DMS114 treated with DMSO at 0.1 percent for 48 hours (cell line): Measurements from ENCODE around the gene FAM13A.
A peak's percentile ranks its signal among the peaks of the same experiment; 100 is the strongest.

Source experiments
- DNase-seq: peaks from one replicate; lab custom pipeline; 2025; ENCODE audit not compliant: unreplicated experiment; lab: John Stamatoyannopoulos, UW

FAM13A gene

GRCh38 chr4:88818631-88819470, 238.1 kb downstream of the FAM13A start:
- peak; percentile 9 for DNase-seq

- no peak for DNase-seq
Measured at GRCh38 chr4:88817740-88818139, 239.2 kb downstream of the FAM13A start.

GRCh38 chr4:88816360-88816759, 240.6 kb downstream of the FAM13A start:
- no peak for DNase-seq

- no peak for DNase-seq
Measured at GRCh38 chr4:88814043-88814617, 242.9 kb downstream of the FAM13A start.

- no peak for DNase-seq
Measured at GRCh38 chr4:88813013-88813412, 244.0 kb downstream of the FAM13A start.

GRCh38 chr4:88812420-88812819, 244.6 kb downstream of the FAM13A start:
- no peak for DNase-seq

- no peak for DNase-seq
Measured at GRCh38 chr4:88811904-88812303, 245.1 kb downstream of the FAM13A start.

GRCh38 chr4:88810325-88810724, 246.7 kb downstream of the FAM13A start:
- no peak for DNase-seq

- DNase-seq: no peak
Measured at GRCh38 chr4:88809576-88810219, 247.3 kb downstream of the FAM13A start.

GRCh38 chr4:88809101-88809500, 247.9 kb downstream of the FAM13A start:
- DNase-seq: no peak

GRCh38 chr4:88807499-88807898, 249.5 kb downstream of the FAM13A start:
- no peak for DNase-seq

GRCh38 chr4:88804234-88804633, 252.8 kb downstream of the FAM13A start:
- no peak for DNase-seq

GRCh38 chr4:88803600-88804096, 253.3 kb downstream of the FAM13A start:
- no peak for DNase-seq

GRCh38 chr4:88802585-88803286, 254.2 kb downstream of the FAM13A start:
- no peak for DNase-seq

- DNase-seq: no peak
Measured at GRCh38 chr4:88802138-88802537, 254.8 kb downstream of the FAM13A start.

GRCh38 chr4:88799900-88800299, 257.1 kb downstream of the FAM13A start:
- DNase-seq: no peak

- DNase-seq: no peak
Measured at GRCh38 chr4:88797725-88798124, 259.3 kb downstream of the FAM13A start.

- no peak for DNase-seq
Measured at GRCh38 chr4:88796545-88796944, 260.4 kb downstream of the FAM13A start.

GRCh38 chr4:88794952-88795351, 262.0 kb downstream of the FAM13A start:
- no peak for DNase-seq

- no peak for DNase-seq
Measured at GRCh38 chr4:88794087-88794690, 262.8 kb downstream of the FAM13A start.

- no peak for DNase-seq
Measured at GRCh38 chr4:88793475-88793874, 263.5 kb downstream of the FAM13A start.
